ENCODE data around the gene SMURF2. TPM values are rescaled to one million over a fixed set of nuclear protein-coding genes. Genes with fewer than 3 reads are reported as not detected.

The SMURF2 gene
- total and polyA plus RNA-seq, 2 of the 4 experiments (the other 2 are of a cell fraction): 131 to 774 TPM

- H4K8ac ChIP-seq (ENCODE audit: low read depth in 2 of 2, low read length in 2 of 2): no peak overlapping the region
- H3K18ac ChIP-seq (ENCODE audit: low read depth, low read length): no peak overlapping the region
- in situ Hi-C loops (cut with MboI; ENCODE audit: low sequenced_read_pairs): no loop called here
- peaks cover 10% of the 10 kb centered on the region for H3K9me1 ChIP-seq (ENCODE audit: insufficient read depth, low read length)
- H3K4me2 ChIP-seq (ENCODE audit: low read depth, low read length): no peak overlapping the region
- no peak overlapping the region for H3K9ac ChIP-seq (ENCODE audit: low read depth, low read length)
- peaks cover 96% of the 10 kb centered on the region for H4K20me1 ChIP-seq (ENCODE audit: insufficient read depth, low read length)
- no peak overlapping the region for H2BK15ac ChIP-seq (ENCODE audit: low read depth, low read length)
- no peak overlapping the region for H3K4me3 ChIP-seq (ENCODE audit: insufficient read depth, low read depth, low read length)
- WGBS, 2 experiments (ENCODE audit: extremely low coverage in 2 of 2, insufficient read length in 1 of 2): no CpG with 5 or more reads among the region's 1 CpG
- H2BK120ac ChIP-seq (ENCODE audit: low read depth, low read length): no peak overlapping the region
- intact Hi-C loops (cut with micrococcal nuclease): no loop called here
- peaks cover 0 to 29% of the 10 kb centered on the region in 2 experiments; a peak in 3 of 4 replicates for H3K79me1 ChIP-seq (ENCODE audit: low read depth in 1 of 2, low read length in 2 of 2)
- dilution Hi-C loops (cut with HindIII; ENCODE audit: low sequenced_read_pairs, unreplicated experiment): no loop called here
- BruUV-seq (replicated peaks): no TSS peak
- POLR2A ChIA-PET (ENCODE audit: unreplicated experiment): no interaction called here
- no peak overlapping the region for H2AK5ac ChIP-seq (ENCODE audit: low read depth, low read length)
- no peak overlapping the region for H2AK9ac ChIP-seq (replicated peaks; ENCODE audit: low read depth, low read length, poor library complexity)
- DNase-seq (no peak), ATAC-seq (ENCODE audit: low read depth) (no peak)
- H3K23ac ChIP-seq (ENCODE audit: low read depth, low read length): no peak overlapping the region
- H4K5ac ChIP-seq (ENCODE audit: low read depth, low read length): no peak overlapping the region
- no peak overlapping the region for H2AFZ ChIP-seq (replicated peaks; ENCODE audit: low read length, poor library complexity)
- H3K36me3 ChIP-seq (ENCODE audit: control insufficient read depth, insufficient read depth, low read length): peaks cover 25% of the 10 kb centered on the region
- H2BK5ac ChIP-seq (ENCODE audit: low read depth, low read length, poor library complexity, severe bottlenecking): no peak overlapping the region
- H3K4ac ChIP-seq (ENCODE audit: low read depth, low read length): no peak overlapping the region
- no peak overlapping the region for H3K56ac ChIP-seq (ENCODE audit: extremely low read depth, insufficient read depth, low read length)
- TF ChIP-seq NFE2L2 (IDR thresholded peaks at IDR 0.05; ENCODE audit: low read depth, low read length) (no peak), MAZ (IDR thresholded peaks at IDR 0.05; ENCODE audit: borderline replicate concordance, low read depth, low read length) (no peak), ELK1 (IDR thresholded peaks at IDR 0.05; ENCODE audit: borderline replicate concordance, low read depth, low read length) (no peak), USF2 (IDR thresholded peaks at IDR 0.05; ENCODE audit: low read depth, low read length) (no peak), POLR2A (IDR thresholded peaks at IDR 0.05; ENCODE audit: low read depth, low read length) (no peak), RAD21 (IDR thresholded peaks at IDR 0.05; ENCODE audit: low read length) (no peak), FOS (IDR thresholded peaks at IDR 0.05; ENCODE audit: low read depth, low read length) (no peak), RCOR1 (IDR thresholded peaks at IDR 0.05; ENCODE audit: insufficient replicate concordance, low read length) (no peak), CEBPB (IDR thresholded peaks at IDR 0.05; ENCODE audit: low read depth, low read length) (no peak), CHD1 (IDR thresholded peaks at IDR 0.05; ENCODE audit: low read depth, low read length) (no peak), RFX5 (IDR thresholded peaks at IDR 0.05; ENCODE audit: low read depth, low read length) (no peak), SMC3 (IDR thresholded peaks at IDR 0.05; ENCODE audit: low read depth, low read length) (no peak), BHLHE40 (IDR thresholded peaks at IDR 0.05; ENCODE audit: low read depth, low read length) (no peak), MAFK (IDR thresholded peaks at IDR 0.05; ENCODE audit: low read depth, low read length) (no peak), MXI1 (IDR thresholded peaks at IDR 0.05; ENCODE audit: borderline replicate concordance, low read depth, low read length) (no peak), CTCF (conservative IDR thresholded peaks at IDR 0.05; ENCODE audit: low read depth, low read length) (no peak)
- H2BK20ac ChIP-seq (ENCODE audit: low read depth, low read length): no peak overlapping the region
- H3K27ac ChIP-seq (ENCODE audit: insufficient read depth, low read length): no peak overlapping the region
- no peak overlapping the region for H4K91ac ChIP-seq (ENCODE audit: insufficient read depth, low read depth, low read length)
- CTCF ChIA-PET: no interaction called here
- peaks cover 4% of the 10 kb centered on the region for H3K4me1 ChIP-seq (ENCODE audit: control insufficient read depth, insufficient read depth, low read length)
- H3K14ac ChIP-seq (replicated peaks; ENCODE audit: low read depth, low read length): no peak overlapping the region
- no peaks in the 10 kb centered on the region for H3K9me3 ChIP-seq (ENCODE audit: control insufficient read depth, insufficient read depth, low read length)
- no peaks in the 10 kb centered on the region for H3K27me3 ChIP-seq (ENCODE audit: control insufficient read depth, insufficient read depth, low read length)
Measured at GRCh38 chr17:64599827-64600226, 62.3 kb downstream of the SMURF2 start.

Data from IMR-90 (cell line).